Measurements from ENCODE around the gene HOXB5. TPM values are rescaled to one million over a fixed set of nuclear protein-coding genes. Genes with fewer than 3 reads are reported as not detected.

HOXB5 gene
- total RNA-seq, 1 experiment from 2014 or later, result 0.95 TPM

GRCh38 chr17:48591255-48592056 is 2.1 kb downstream of the HOXB5 start:
- ChIA-PET CTCF (interaction anchor here (0.7 kb wide), 1 partner anchor 327 kb away, joined by 4 read pairs; no protein-coding TSS in a partner anchor), POLR2A (ENCODE audit: unreplicated experiment) (no interaction called here)
- Histone ChIP-seq H3K9ac (ENCODE audit: low read length) (no peak overlapping the region), H3K79me2 (ENCODE audit: low read length) (no peaks in the 10 kb centered on the region), H3K27me3 (ENCODE audit: low read length) (no peaks in the 10 kb centered on the region), H3K4me3 (ENCODE audit: low read length) (no peak overlapping the region), H3K4me1 (ENCODE audit: insufficient read depth, low read length) (peaks cover 8% of the 10 kb centered on the region; the same call in 1 of the 2 replicates), H3K9me2 (replicated peaks; ENCODE audit: low read length) (no peaks in the 10 kb centered on the region), H3K9me3 (ENCODE audit: low read length) (no peaks in the 10 kb centered on the region), H2AFZ (ENCODE audit: low read length) (no peak overlapping the region), H3K36me3 (ENCODE audit: low read depth, low read length) (no peaks in the 10 kb centered on the region), H4K20me1 (ENCODE audit: low read length) (no peaks in the 10 kb centered on the region), H3K4me2 (ENCODE audit: low read length) (no peak overlapping the region), H3F3A (ENCODE audit: low read length, unreplicated experiment) (no peaks in the 10 kb centered on the region), H3K27ac (ENCODE audit: low read length) (no peak overlapping the region)
- no peak for DNase-seq
- no peak for ATAC-seq
- TF ChIP-seq EZH2 (IDR thresholded peaks at IDR 0.05; ENCODE audit: low read length, unreplicated experiment) (no peak), CTCF (conservative IDR thresholded peaks at IDR 0.05; ENCODE audit: low read depth, low read length) (no peak), EZH2phosphoT487 (IDR thresholded peaks at IDR 0.05; ENCODE audit: borderline replicate concordance, low read length) (no peak)
- no TSS peak for BruUV-seq (replicated peaks)
- intact Hi-C loops (cut with micrococcal nuclease), result no loop called here

DNA sequence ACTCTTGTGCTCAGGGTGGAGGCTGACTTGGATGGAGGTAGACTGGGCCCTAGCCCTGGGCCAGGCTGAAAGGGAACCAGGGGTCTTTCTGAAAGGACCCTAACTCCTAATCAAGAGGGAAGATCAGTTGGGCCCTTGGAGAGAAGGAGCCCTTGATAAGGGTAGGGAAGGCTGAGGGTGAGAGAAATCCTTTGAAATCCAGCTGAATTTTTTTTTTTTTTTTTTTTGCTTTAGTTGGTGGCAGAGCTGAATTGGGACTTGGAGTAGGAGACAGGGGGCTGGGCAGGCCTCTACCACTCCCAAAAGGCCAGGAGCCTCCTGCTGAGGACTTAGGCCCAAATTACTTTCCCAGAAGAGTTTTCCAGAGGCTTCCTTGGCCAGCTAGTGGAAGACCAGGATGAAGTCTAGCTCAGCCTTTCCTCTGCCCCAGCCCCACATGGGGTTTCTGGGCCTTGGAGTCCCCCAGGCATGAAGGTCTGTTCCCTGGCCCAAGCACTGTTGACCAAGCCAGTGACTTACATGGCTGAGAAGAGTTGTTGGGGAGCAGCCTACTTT is 2.9 kb downstream of the HOXB5 start:
- intact Hi-C loops (cut with micrococcal nuclease), result no loop called here
- H3K27ac ChIP-seq (ENCODE audit: low read length), result no peak overlapping the region
- H3K4me2 ChIP-seq (ENCODE audit: low read length), result no peak overlapping the region
- no peak overlapping the region for H2AFZ ChIP-seq (ENCODE audit: low read length)
- H3K9me2 ChIP-seq (replicated peaks; ENCODE audit: low read length), result no peaks in the 10 kb centered on the region
- POLR2A ChIA-PET (ENCODE audit: unreplicated experiment), result no interaction called here
- ATAC-seq (no peak), DNase-seq (no peak)
- H3F3A ChIP-seq (ENCODE audit: low read length, unreplicated experiment), result no peaks in the 10 kb centered on the region
- H3K9me3 ChIP-seq (ENCODE audit: low read length), result no peaks in the 10 kb centered on the region
- BruUV-seq (replicated peaks), result no TSS peak
- H3K79me2 ChIP-seq (ENCODE audit: low read length), result no peaks in the 10 kb centered on the region
- H3K4me1 ChIP-seq (ENCODE audit: insufficient read depth, low read length), result peaks cover 14% of the 10 kb centered on the region
- H3K27me3 ChIP-seq (ENCODE audit: low read length), result no peaks in the 10 kb centered on the region
- H4K20me1 ChIP-seq (ENCODE audit: low read length), result no peaks in the 10 kb centered on the region
- TF ChIP-seq CTCF (conservative IDR thresholded peaks at IDR 0.05; ENCODE audit: low read depth, low read length), result no peak
- TF ChIP-seq EZH2 (IDR thresholded peaks at IDR 0.05; ENCODE audit: low read length, unreplicated experiment), result no peak
- TF ChIP-seq EZH2phosphoT487 (IDR thresholded peaks at IDR 0.05; ENCODE audit: borderline replicate concordance, low read length), result no peak
- H3K36me3 ChIP-seq (ENCODE audit: low read depth, low read length), result no peaks in the 10 kb centered on the region
- no peak overlapping the region for H3K4me3 ChIP-seq (ENCODE audit: low read length)
- CTCF ChIA-PET, result interaction anchor here (0.7 kb wide), 1 partner anchor 326 kb away, joined by 4 read pairs; no protein-coding TSS in a partner anchor
- no peak overlapping the region for H3K9ac ChIP-seq (ENCODE audit: low read length)

Measured in PC-3 (cell line).